Measurements from ENCODE around the gene GMEB2. TPM values are rescaled to one million over a fixed set of nuclear protein-coding genes. Genes with fewer than 3 reads are reported as not detected.
"Not testable (repeated sequence)": the region's sequence is repeated elsewhere in the genome, so short reads cannot be mapped to it uniquely, and the experiment has no call there.

GMEB2 gene
- polyA plus RNA-seq, 1 experiment, result 6.3 TPM

DNA sequence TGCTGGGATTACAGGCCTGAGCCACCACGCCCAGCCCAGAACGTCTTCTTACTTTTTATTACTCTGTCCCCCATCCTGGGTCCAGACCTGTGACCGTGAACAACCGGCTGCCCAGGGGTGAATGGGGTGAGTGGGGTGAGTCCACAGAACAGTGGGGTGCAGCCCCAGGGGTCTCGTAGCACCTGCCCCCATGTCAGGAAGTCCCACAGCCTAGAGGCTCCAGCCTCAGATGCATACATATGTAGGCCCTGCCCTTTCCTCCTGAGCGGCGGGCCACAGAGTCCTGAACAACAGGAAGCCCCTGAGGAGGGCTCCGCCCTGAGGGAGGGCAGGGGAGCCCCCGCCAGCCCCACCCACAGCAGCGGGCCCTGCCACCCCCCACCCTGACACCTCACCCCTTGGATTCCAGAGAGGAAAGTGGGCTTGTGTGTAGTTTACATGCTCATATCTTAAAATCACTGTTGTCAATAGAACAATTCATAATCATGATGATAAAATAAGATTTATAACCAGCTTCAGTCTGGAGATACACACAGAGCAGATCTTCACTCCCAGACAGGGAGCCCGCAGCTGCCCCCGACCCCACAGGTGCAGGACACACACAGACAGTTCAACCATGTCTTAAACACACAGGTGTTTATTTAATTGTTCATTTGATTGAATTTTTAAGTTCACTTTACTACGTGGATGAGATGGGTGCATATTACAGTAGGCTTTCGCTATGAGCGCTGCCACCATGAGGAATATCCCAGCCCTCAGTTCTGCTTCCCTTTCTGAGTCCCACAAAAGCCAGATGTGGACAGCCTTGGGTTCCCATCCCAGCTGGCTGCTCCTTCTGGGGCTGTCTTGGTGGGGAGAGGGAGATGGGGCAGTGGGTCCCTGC is 12.4 kb upstream of the GMEB2 start:
- H3K27me3 ChIP-seq (ENCODE audit: control insufficient read depth, insufficient read depth, low read length), result no peaks in the 10 kb centered on the region
- DNase-seq (ENCODE audit: low read depth, low spot score), result no peak
- H3K4me3 ChIP-seq (ENCODE audit: low read depth, low read length), result no peak overlapping the region
- H3K9me3 ChIP-seq (ENCODE audit: control insufficient read depth, insufficient read depth, low read length), result no peaks in the 10 kb centered on the region; the same call in 1 of the 2 replicates
- TF ChIP-seq, protein P1, sequence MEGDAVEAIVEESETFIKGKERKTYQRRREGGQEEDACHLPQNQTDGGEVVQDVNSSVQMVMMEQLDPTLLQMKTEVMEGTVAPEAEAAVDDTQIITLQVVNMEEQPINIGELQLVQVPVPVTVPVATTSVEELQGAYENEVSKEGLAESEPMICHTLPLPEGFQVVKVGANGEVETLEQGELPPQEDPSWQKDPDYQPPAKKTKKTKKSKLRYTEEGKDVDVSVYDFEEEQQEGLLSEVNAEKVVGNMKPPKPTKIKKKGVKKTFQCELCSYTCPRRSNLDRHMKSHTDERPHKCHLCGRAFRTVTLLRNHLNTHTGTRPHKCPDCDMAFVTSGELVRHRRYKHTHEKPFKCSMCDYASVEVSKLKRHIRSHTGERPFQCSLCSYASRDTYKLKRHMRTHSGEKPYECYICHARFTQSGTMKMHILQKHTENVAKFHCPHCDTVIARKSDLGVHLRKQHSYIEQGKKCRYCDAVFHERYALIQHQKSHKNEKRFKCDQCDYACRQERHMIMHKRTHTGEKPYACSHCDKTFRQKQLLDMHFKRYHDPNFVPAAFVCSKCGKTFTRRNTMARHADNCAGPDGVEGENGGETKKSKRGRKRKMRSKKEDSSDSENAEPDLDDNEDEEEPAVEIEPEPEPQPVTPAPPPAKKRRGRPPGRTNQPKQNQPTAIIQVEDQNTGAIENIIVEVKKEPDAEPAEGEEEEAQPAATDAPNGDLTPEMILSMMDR (IDR thresholded peaks at IDR 0.05; ENCODE audit: low read depth, low read length), result no peak
- ChIA-PET POLR2A (interaction anchor here (0.7 kb wide), 1 partner anchor 146 kb away, joined by 3 read pairs; no protein-coding TSS in a partner anchor), CTCF (no interaction called here)
- H3K27ac ChIP-seq (ENCODE audit: low read depth, low read length), result no peak overlapping the region

DNA sequence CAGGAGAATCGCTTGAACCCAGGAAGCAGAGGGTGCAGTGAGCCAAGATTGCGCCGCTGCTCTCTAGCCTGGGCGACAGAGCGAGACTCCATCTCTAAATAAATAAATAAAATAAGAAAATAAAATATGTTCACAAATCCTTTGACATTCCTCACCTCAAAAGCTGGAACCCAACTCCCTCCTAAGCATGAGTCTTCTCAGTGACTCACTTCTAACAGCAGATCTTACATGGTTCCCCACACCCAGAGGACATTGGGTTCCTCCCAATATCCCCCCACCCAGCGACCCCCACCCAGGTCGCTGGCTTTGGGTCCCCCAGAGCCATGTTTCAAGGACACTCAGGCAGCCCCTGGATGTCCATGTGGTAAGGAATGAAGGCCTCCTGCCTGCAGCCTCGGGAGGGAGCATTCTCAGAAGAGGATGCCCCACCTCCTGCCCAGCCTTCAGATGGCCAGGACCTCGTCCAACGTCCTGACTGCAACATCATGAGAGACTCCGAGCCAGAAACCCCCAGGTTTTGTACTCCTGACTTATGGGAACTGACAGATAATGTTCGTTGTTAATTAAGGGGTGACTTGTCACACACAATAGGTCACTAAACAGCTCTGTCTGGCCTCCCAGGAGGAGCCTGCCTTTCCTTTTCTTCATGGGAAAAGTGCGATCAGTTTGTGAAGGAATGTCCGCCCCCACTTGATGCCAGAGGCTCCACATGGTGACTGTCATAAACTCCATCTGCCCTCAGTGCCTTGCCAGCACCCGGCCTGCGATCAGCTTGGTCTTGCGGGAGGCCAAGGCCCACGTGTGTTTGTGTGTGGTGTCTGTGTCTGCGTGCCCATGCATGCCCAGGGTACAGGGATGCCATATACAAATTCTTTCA is 10.1 kb upstream of the GMEB2 start:
- H3K27ac ChIP-seq (ENCODE audit: low read depth, low read length), result no peak overlapping the region
- TF ChIP-seq, protein P1 (IDR thresholded peaks at IDR 0.05; ENCODE audit: low read depth, low read length), result no peak
- no peaks in the 10 kb centered on the region for H3K27me3 ChIP-seq (ENCODE audit: control insufficient read depth, insufficient read depth, low read length)
- ChIA-PET POLR2A (interaction anchor here (1.7 kb wide), 1 partner anchor 10 kb away, joined by 6 read pairs; the partner anchor contains the start of gene GMEB2), CTCF (no interaction called here)
- DNase-seq (ENCODE audit: low read depth, low spot score), result no peak
- H3K9me3 ChIP-seq (ENCODE audit: control insufficient read depth, insufficient read depth, low read length), result no peaks in the 10 kb centered on the region; the same call in 1 of the 2 replicates
- no peak overlapping the region for H3K4me3 ChIP-seq (ENCODE audit: low read depth, low read length)

DNA sequence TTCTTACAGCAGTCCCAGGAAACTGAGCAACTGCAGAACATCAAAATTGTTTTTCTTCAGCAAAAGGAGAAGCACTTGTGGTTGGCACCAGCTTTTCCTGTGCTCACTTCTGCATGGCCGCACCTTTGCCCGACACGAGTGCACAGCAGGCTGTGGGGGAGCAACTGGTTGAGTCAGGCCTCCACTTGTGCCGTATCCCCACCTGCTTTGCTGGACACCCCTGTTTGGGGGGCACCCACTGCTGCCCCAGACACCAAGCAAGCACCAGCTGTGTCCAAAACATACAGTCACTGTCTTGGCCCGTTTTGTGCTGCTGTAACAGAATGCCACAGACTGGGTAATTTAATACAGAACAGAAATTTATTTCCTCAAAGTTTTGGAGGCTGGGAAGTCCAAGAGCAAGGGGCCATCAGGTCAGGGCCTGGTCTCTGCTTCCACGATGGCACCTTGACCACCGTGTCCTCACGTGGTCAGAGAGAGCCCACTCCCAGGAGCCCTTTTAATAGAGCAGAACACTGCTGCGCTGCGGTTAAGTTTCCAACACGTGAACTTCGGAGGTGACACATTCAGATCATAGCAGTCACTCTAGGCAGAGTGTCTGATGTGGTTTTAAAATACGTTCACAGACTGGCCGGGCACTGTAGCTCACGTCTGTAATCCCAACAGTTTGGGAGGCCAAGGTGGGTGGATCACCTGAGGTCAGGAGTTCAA is 8.7 kb upstream of the GMEB2 start:
- no peak overlapping the region for H3K27ac ChIP-seq (ENCODE audit: low read depth, low read length)
- no peaks in the 10 kb centered on the region; the same call in 1 of the 2 replicates for H3K9me3 ChIP-seq (ENCODE audit: control insufficient read depth, insufficient read depth, low read length)
- CTCF ChIA-PET, result no interaction called here
- POLR2A ChIA-PET, result no interaction called here
- TF ChIP-seq, protein P1 (IDR thresholded peaks at IDR 0.05; ENCODE audit: low read depth, low read length), result no peak
- no peaks in the 10 kb centered on the region for H3K27me3 ChIP-seq (ENCODE audit: control insufficient read depth, insufficient read depth, low read length)
- H3K4me3 ChIP-seq (ENCODE audit: low read depth, low read length), result no peak overlapping the region
- no peak for DNase-seq (ENCODE audit: low read depth, low spot score)

DNA sequence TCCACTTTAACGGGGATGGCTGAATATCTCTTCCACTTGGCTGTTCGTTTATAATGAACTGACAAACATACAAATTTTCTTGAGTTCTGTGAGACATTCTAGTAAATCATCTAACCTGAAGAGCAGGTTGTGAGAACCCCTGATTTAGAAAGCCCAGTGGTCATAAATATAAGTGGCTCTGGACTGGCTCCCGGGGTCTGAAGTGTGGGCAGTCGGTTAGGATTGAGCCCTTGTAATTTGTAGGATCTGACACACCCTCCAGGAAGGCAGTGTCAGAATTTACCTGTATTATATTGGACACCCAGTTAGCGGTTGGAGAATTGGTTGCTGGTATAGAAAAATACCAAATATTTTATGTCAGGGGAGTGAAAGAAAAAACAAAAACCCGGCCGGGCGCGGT is 6.8 kb upstream of the GMEB2 start:
- CTCF ChIA-PET, result no interaction called here
- POLR2A ChIA-PET, result no interaction called here
- Histone ChIP-seq H3K9me3 (ENCODE audit: control insufficient read depth, insufficient read depth, low read length) (no peaks in the 10 kb centered on the region), H3K27ac (ENCODE audit: low read depth, low read length) (no peak overlapping the region), H3K27me3 (ENCODE audit: control insufficient read depth, insufficient read depth, low read length) (no peaks in the 10 kb centered on the region), H3K4me3 (ENCODE audit: low read depth, low read length) (no peak overlapping the region)
- TF ChIP-seq, protein P1 (IDR thresholded peaks at IDR 0.05; ENCODE audit: low read depth, low read length), result no peak
- DNase-seq (ENCODE audit: low read depth, low spot score), result no peak

DNA sequence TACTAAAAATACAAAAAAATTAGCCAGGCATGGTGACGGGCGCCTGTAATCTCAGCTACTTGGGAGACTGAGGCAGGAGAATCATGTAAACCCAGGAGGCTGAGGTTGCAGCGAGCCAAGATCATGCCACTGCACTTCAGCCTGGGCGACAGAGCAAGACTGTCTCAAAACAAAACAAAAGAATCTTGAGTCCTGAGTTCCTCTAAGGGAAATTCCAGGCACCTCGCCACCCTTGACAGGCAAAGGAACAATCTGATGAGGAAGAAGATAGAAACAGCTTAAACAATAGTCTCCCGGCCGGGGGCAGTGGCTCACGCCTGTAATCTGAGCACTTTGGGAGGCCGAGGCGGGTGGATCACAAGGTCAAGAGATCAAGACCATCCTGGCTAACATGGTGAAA is 4.5 kb upstream of the GMEB2 start:
- H3K9me3 ChIP-seq (ENCODE audit: control insufficient read depth, insufficient read depth, low read length); H3K27me3 ChIP-seq (ENCODE audit: control insufficient read depth, insufficient read depth, low read length); CTCF ChIA-PET; POLR2A ChIA-PET; H3K27ac ChIP-seq (ENCODE audit: low read depth, low read length); H3K4me3 ChIP-seq (ENCODE audit: low read depth, low read length); DNase-seq (ENCODE audit: low read depth, low spot score): not testable (repeated sequence)

DNA sequence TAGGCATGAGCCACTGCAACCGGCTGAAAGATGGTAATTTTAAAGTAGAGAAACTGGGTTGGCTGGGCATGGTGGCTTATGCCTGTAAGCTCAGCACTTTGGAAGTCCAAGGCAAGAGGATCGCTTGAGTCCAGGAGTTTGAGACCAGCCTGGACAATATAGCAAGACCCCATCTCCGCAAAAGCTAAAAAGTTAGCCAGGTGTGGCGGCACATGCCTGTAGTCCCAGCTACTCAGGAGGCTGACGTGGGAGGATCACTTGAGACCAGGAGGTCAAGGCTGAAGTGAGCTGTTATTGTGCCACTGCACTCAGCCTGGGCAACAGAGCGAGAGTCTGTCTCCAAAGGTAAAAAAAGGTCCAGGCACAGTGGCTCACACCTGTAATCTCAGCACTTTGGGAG is 4.1 kb upstream of the GMEB2 start:
- CTCF ChIA-PET; H3K9me3 ChIP-seq (ENCODE audit: control insufficient read depth, insufficient read depth, low read length); H3K27ac ChIP-seq (ENCODE audit: low read depth, low read length); H3K4me3 ChIP-seq (ENCODE audit: low read depth, low read length); H3K27me3 ChIP-seq (ENCODE audit: control insufficient read depth, insufficient read depth, low read length); DNase-seq (ENCODE audit: low read depth, low spot score); POLR2A ChIA-PET: not testable (repeated sequence)
